Lower leg skin (tissue), 3 donors: ENCODE results near the gene NAV2.

Experiments
- CTCF ChIP-seq, 3 donors: fragments of 450-650 bp; IDR thresholded peaks; one replicate each; pipeline ENCODE4 v1.5.1; 2016; ENCODE audit warnings: antibody characterized with exemption in 3 of 3, mild to moderate bottlenecking in 3 of 3, moderate library complexity in 2 of 3
- POLR2A ChIP-seq, 2 donors: fragments of 450-650 bp; IDR thresholded peaks; one replicate each; pipeline ENCODE4 v1.6.1; 2016 to 2017; ENCODE audit warnings: antibody characterized with exemption in 2 of 2, mild to moderate bottlenecking in 1 of 2, moderate library complexity in 1 of 2

- no peak for TF ChIP-seq CTCF (IDR thresholded peaks at IDR 0.05)
- no peak for TF ChIP-seq POLR2A (IDR thresholded peaks at IDR 0.05)
Measured at GRCh38 chr11:19873730-19874129, 161.1 kb downstream of the NAV2 start.
